ENCODE data around the gene AP2B1.

DNA sequence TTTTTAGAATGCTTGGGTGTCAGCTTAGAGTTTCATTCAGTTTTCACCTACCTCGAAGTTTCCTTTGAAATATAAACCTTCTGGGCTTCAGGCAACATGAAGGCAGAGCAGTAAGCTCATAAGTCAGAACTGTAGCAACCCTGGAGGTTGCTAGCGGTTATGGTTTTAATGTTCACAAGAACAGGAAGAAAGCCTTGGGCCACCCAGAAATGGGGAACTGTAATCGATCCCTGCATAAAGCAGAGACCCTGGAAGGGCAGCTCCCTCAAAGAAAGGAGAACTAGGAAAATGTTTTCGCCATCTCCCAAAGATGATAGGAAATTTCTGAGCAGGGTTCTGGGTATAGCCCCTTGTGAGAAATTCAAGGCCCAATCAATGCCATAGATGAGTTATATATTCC lies 96.5 kb downstream of the AP2B1 start:
- TF ChIP-seq, protein P1, sequence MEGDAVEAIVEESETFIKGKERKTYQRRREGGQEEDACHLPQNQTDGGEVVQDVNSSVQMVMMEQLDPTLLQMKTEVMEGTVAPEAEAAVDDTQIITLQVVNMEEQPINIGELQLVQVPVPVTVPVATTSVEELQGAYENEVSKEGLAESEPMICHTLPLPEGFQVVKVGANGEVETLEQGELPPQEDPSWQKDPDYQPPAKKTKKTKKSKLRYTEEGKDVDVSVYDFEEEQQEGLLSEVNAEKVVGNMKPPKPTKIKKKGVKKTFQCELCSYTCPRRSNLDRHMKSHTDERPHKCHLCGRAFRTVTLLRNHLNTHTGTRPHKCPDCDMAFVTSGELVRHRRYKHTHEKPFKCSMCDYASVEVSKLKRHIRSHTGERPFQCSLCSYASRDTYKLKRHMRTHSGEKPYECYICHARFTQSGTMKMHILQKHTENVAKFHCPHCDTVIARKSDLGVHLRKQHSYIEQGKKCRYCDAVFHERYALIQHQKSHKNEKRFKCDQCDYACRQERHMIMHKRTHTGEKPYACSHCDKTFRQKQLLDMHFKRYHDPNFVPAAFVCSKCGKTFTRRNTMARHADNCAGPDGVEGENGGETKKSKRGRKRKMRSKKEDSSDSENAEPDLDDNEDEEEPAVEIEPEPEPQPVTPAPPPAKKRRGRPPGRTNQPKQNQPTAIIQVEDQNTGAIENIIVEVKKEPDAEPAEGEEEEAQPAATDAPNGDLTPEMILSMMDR (IDR thresholded peaks at IDR 0.05 in 8 of 11, conservative IDR thresholded peaks at IDR 0.05 in 3 of 11) = no peak
- no peak for TF ChIP-seq POLR2AphosphoS5 (IDR thresholded peaks at IDR 0.05)
- no peak for TF ChIP-seq POLR2A (IDR thresholded peaks at IDR 0.05)

Measured in spleen (tissue), 7 donors.